ENCODE measurements around the gene IQCH. TPM values are rescaled to one million over a fixed set of nuclear protein-coding genes. Genes with fewer than 3 reads are reported as not detected.

Gene IQCH
- total and polyA plus RNA-seq, 12 donors, result 0.29 to 2.6 (median 1.2) TPM

GRCh38 chr15:67372543-67372942 lies 118.0 kb downstream of the IQCH start:
- TF ChIP-seq, protein P1, sequence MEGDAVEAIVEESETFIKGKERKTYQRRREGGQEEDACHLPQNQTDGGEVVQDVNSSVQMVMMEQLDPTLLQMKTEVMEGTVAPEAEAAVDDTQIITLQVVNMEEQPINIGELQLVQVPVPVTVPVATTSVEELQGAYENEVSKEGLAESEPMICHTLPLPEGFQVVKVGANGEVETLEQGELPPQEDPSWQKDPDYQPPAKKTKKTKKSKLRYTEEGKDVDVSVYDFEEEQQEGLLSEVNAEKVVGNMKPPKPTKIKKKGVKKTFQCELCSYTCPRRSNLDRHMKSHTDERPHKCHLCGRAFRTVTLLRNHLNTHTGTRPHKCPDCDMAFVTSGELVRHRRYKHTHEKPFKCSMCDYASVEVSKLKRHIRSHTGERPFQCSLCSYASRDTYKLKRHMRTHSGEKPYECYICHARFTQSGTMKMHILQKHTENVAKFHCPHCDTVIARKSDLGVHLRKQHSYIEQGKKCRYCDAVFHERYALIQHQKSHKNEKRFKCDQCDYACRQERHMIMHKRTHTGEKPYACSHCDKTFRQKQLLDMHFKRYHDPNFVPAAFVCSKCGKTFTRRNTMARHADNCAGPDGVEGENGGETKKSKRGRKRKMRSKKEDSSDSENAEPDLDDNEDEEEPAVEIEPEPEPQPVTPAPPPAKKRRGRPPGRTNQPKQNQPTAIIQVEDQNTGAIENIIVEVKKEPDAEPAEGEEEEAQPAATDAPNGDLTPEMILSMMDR (IDR thresholded peaks at IDR 0.05), result no peak
- Histone ChIP-seq H3K27me3 (peaks cover 0 to 6% (median 0%) of the 10 kb centered on the region in 7 donors), H3K27ac (no peak overlapping the region), H3K4me1 (no peaks in the 10 kb centered on the region), H3K9me3 (no peaks in the 10 kb centered on the region), H3K36me3 (no peaks in the 10 kb centered on the region), H3K4me3 (no peak overlapping the region)
- DNase-seq (no peak), ATAC-seq (no peak)
- WGBS, 2 donors, result 73 to 81% methylated on average over 8 of the region's 8 CpGs
- intact Hi-C loops (cut with DNase I), result no loop called here

DNA sequence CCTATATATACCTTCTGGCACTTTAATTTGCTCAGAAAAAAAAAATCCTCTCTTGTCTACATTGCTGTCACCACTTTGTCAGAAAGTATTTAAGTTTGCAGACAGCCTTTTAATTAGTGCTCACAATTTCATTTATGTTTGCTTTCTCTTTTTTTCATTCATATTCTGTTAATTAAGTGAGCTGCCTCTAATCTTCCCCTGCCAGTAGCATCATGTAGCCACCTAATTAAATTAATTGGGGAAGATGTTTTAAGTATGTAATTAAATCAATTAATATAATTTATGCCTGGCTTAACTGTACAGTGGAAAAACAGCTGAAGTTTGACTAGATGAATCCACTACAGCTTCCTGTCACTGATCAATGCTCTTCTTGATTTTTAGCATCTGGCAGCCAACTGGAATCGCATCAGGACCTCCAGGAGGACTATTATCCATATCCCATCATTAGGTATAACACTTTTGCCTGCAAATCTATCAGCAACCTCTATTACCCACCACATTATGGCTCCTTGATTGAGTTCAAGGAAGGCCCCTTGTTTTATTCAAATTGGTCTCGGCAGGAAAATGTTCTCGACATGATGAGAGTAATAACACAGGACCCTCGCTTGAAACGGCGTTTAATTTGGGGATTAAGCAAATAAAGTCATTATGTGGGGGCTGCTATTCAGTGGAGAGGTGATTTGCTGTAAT lies 118.5 kb downstream of the IQCH start:
- Histone ChIP-seq H3K27me3 (peaks cover 0 to 6% (median 0%) of the 10 kb centered on the region in 7 donors), H3K27ac (no peak overlapping the region), H3K4me1 (no peaks in the 10 kb centered on the region), H3K9me3 (no peaks in the 10 kb centered on the region), H3K4me3 (no peak overlapping the region), H3K36me3 (no peaks in the 10 kb centered on the region)
- ATAC-seq (no peak), DNase-seq (no peak)
- intact Hi-C loops (cut with DNase I), result no loop called here
- TF ChIP-seq, protein P1 (IDR thresholded peaks at IDR 0.05), result no peak
- WGBS, 2 donors, result 85 to 88% methylated on average over 6 of the region's 6 CpGs

GRCh38 chr15:67373971-67374370 lies 119.4 kb downstream of the IQCH start:
- Histone ChIP-seq H3K36me3 (no peaks in the 10 kb centered on the region), H3K4me1 (no peaks in the 10 kb centered on the region), H3K27ac (no peak overlapping the region), H3K27me3 (peaks cover 0 to 6% (median 0%) of the 10 kb centered on the region in 7 donors), H3K4me3 (no peak overlapping the region), H3K9me3 (no peaks in the 10 kb centered on the region)
- TF ChIP-seq, protein P1 (IDR thresholded peaks at IDR 0.05), result no peak
- intact Hi-C loops (cut with DNase I), result no loop called here
- ATAC-seq, result no peak
- no peak for DNase-seq

DNA sequence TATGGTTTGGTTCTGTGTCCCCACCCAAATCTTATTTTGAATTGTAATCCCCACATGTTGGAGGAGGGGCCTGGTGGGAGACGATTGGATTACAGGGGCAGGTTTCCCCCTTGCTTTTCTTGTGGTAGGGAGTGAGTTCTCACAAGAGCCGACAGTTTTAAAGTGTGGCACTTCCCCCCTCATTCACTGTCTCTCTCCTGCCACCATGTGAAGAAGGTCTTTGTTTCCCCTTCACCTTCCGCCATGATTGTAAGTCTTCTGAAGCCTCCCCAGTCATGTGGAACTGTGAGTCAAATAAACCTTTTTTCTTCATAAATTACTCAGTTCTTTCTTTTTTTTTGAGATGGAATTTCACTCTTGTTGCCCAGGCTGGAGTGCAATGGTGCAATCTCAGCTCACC lies 124.9 kb downstream of the IQCH start:
- no peak for DNase-seq
- intact Hi-C loops (cut with DNase I), result no loop called here
- Histone ChIP-seq H3K27ac (no peak overlapping the region), H3K9me3 (no peaks in the 10 kb centered on the region), H3K4me3 (no peak overlapping the region), H3K36me3 (no peaks in the 10 kb centered on the region), H3K27me3 (no peaks in the 10 kb centered on the region), H3K4me1 (no peaks in the 10 kb centered on the region)
- 77 to 80% methylated on average over 3 of the region's 3 CpGs for WGBS, 2 donors
- no peak for ATAC-seq
- TF ChIP-seq, protein P1 (IDR thresholded peaks at IDR 0.05), result no peak
